B cell (primary cell): ENCODE results near the gene KRTAP12-4. TPM values are rescaled to one million over a fixed set of nuclear protein-coding genes. Genes with fewer than 3 reads are reported as not detected.

Source experiments
- ATAC-seq: fragments of 200-7000 bp; cut with Tn5 transposase; one replicate; pipeline ENCODE4 v1.10.0; 2021; ENCODE audit warnings: low read depth, mild to moderate bottlenecking, moderate number of reproducible peaks, moderate library complexity
- CTCF ChIA-PET: fragments of 350-600 bp; sonication (Branson Sonifier 250); formaldehyde crosslinking; loops from one replicate; lab custom pipeline; 2021; ENCODE audit warnings: antibody characterized with exemption, inconsistent platforms; lab: Charles Lee
- POLR2A ChIA-PET: fragments of 350-600 bp; sonication (Branson Sonifier 250); formaldehyde crosslinking; loops from one replicate; lab custom pipeline; 2021; ENCODE audit warnings: antibody characterized with exemption; lab: Charles Lee
- DNase-seq: peaks from one replicate; pipeline ENCODE4 v3.0.0; 2013
- H2AFZ ChIP-seq: 2 replicates; pipeline ENCODE4 v1.6.1; 2012; ENCODE audit warnings: mild to moderate bottlenecking, low read depth, low read length; ENCODE audit not compliant: insufficient read depth, poor library complexity, severe bottlenecking
- H3K27ac ChIP-seq, 2 donors: 1 replicate in 1 of 2; 2 replicates in 1 of 2; pipeline ENCODE4 v1.5.1; 2012 to 2013; ENCODE audit warnings: low read length in 2 of 2, mild to moderate bottlenecking in 2 of 2, moderate library complexity in 1 of 2
- H3K27me3 ChIP-seq, 4 experiments: fragments of 200-600 bp in 1 of 4; sonication (generic) in 1 of 4; replicated peaks in 1 of 4; 1 replicate in 2 of 4; 2 replicates in 2 of 4; pipeline versions ENCODE4 v1.6.1 to v1.7.0; 2013 to 2016; ENCODE audit warnings: low read length in 3 of 4, mild to moderate bottlenecking in 2 of 4, mixed read lengths in 1 of 4, moderate library complexity in 1 of 4; ENCODE audit not compliant: insufficient read depth in 4 of 4, control insufficient read depth in 3 of 4; ENCODE audit errors: control extremely low read depth in 1 of 4
- H3K36me3 ChIP-seq, 2 experiments: replicated peaks in 1 of 2; 1 replicate in 1 of 2; 2 replicates in 1 of 2; pipeline versions ENCODE4 v1.6.1 to v1.7.1; 2013; ENCODE audit warnings: low read length in 1 of 2; ENCODE audit not compliant: insufficient read depth in 2 of 2, control insufficient read depth in 1 of 2; ENCODE audit errors: control extremely low read depth in 1 of 2, extremely low read depth in 1 of 2
- H3K4me1 ChIP-seq, 2 donors: fragments of 200-600 bp in 1 of 2; sonication (generic) in 1 of 2; 1 replicate in 1 of 2; 2 replicates in 1 of 2; pipeline versions ENCODE4 v1.5.1 to v1.6.1; 2013 to 2017; ENCODE audit warnings: low read length in 2 of 2; ENCODE audit not compliant: control insufficient read depth in 2 of 2, insufficient read depth in 2 of 2
- H3K4me2 ChIP-seq: replicated peaks from 2 replicates; pipeline ENCODE3; 2012; ENCODE audit warnings: mild to moderate bottlenecking, low read depth, low read length; ENCODE audit not compliant: poor library complexity, severe bottlenecking
- H3K4me3 ChIP-seq, 5 experiments: fragments of 200-600 bp in 1 of 5; sonication (generic) in 1 of 5; 1 replicate in 3 of 5; 2 replicates in 2 of 5; pipeline versions ENCODE4 v1.5.1 to v1.7.0; 2011 to 2016; ENCODE audit warnings: low read length in 4 of 5, mild to moderate bottlenecking in 4 of 5, low read depth in 2 of 5, control low read depth in 1 of 5, moderate library complexity in 1 of 5; ENCODE audit not compliant: insufficient read depth in 1 of 5; ENCODE audit errors: control extremely low read depth in 1 of 5, extremely low read depth in 1 of 5
- H3K79me2 ChIP-seq: fragments of 200-600 bp; sonication (generic); one replicate; pipeline ENCODE4 v1.6.0; 2016; ENCODE audit warnings: low read length; ENCODE audit not compliant: control insufficient read depth, insufficient read depth
- H3K9ac ChIP-seq: fragments of 200-600 bp; sonication (generic); 2 replicates; pipeline ENCODE4 v1.6.1; 2017; ENCODE audit warnings: mild to moderate bottlenecking, low read length, moderate library complexity
- H3K9me3 ChIP-seq, 3 donors: one replicate each; pipeline versions ENCODE4 v1.6.1 to v1.7.1; 2013; ENCODE audit warnings: low read length in 2 of 3; ENCODE audit not compliant: control insufficient read depth in 2 of 3, insufficient read depth in 1 of 3; ENCODE audit errors: control extremely low read depth in 1 of 3
- H4K20me1 ChIP-seq: 2 replicates; pipeline ENCODE4 v1.6.0; 2012; ENCODE audit warnings: mild to moderate bottlenecking, low read length; ENCODE audit not compliant: insufficient read depth, control insufficient read depth, poor library complexity, severe bottlenecking
- H3K27ac Mint-ChIP-seq: one replicate; pipeline ENCODE4 v1.8.0; 2021; ENCODE audit warnings: mixed read lengths
- H3K27me3 Mint-ChIP-seq: one replicate; pipeline ENCODE4 v1.8.0; 2021; ENCODE audit warnings: mixed read lengths
- H3K4me1 Mint-ChIP-seq: one replicate; pipeline ENCODE4 v1.8.0; 2021; ENCODE audit warnings: mixed read lengths
- H3K4me3 Mint-ChIP-seq: one replicate; pipeline ENCODE4 v1.8.0; 2021; ENCODE audit warnings: mixed read lengths
- H3K9me3 Mint-ChIP-seq: one replicate; pipeline ENCODE4 v1.8.0; 2022; ENCODE audit warnings: mixed read lengths; ENCODE audit not compliant: insufficient read depth
- EZH2 ChIP-seq: IDR thresholded peaks from 2 replicates; pipeline ENCODE4 v1.6.1; 2012; ENCODE audit warnings: borderline replicate concordance, low read depth, mild to moderate bottlenecking, moderate library complexity, low read length; ENCODE audit not compliant: insufficient read depth, poor library complexity, severe bottlenecking
- WGBS: methylation state at CpG from one replicate; pipeline ENCODE4 v1.1.5; 2013; ENCODE audit warnings: missing lambda C conversion rate; ENCODE audit not compliant: insufficient coverage; 5-methylcytosine and 5-hydroxymethylcytosine counted together
- intact Hi-C: fragments of 100-400 bp; cut with micrococcal nuclease; formaldehyde crosslinking; loops from one replicate; pipeline ENCODE4 v1.10.0; 2022
- polyA plus RNA-seq: library from polyadenylated mRNA; depleted of rRNA; stranded (reverse); fragments of >200 nt; gene quantifications from 2 replicates; pipeline ENCODE4 v1.2.3, GENCODE V29; 2012
- total RNA-seq, 2 donors: library from RNA; stranded (reverse); fragments of 120-200 nt in 1 of 2; gene quantifications; 1 replicate in 1 of 2; 2 replicates in 1 of 2; pipeline versions ENCODE4 v1.2.3 to v1.2.4, GENCODE V29; 2013 to 2022
- TF ChIP-seq, protein P1 (sequence below): fragments of 200-600 bp; IDR thresholded peaks from one replicate; pipeline ENCODE4 v1.8.0; 2022; ENCODE audit warnings: antibody characterized with exemption, mild to moderate bottlenecking

The KRTAP12-4 gene
- total and polyA plus RNA-seq, 2 donors (not counting 1 experiment from before 2014, with no cell fraction given): not detected

DNA sequence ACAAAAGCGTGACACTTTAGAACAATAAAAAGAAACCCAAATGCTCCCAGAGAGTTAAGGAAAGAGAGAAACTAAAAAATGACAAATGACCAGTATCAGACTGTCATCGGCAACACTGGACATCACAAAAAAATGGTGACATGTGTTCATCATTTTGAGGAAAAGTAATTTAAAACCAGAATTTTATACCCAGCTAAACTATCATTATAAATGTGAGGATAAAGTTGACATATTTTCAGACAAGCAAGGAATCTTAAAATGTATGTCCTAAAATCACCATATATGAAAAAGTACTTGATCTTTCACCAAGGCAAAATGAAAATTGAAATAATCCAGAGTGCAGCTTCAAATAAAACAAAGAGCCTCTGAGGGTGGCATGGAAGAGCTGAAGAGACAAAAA is 9.6 kb downstream of the KRTAP12-4 start:
- TF ChIP-seq, protein P1, sequence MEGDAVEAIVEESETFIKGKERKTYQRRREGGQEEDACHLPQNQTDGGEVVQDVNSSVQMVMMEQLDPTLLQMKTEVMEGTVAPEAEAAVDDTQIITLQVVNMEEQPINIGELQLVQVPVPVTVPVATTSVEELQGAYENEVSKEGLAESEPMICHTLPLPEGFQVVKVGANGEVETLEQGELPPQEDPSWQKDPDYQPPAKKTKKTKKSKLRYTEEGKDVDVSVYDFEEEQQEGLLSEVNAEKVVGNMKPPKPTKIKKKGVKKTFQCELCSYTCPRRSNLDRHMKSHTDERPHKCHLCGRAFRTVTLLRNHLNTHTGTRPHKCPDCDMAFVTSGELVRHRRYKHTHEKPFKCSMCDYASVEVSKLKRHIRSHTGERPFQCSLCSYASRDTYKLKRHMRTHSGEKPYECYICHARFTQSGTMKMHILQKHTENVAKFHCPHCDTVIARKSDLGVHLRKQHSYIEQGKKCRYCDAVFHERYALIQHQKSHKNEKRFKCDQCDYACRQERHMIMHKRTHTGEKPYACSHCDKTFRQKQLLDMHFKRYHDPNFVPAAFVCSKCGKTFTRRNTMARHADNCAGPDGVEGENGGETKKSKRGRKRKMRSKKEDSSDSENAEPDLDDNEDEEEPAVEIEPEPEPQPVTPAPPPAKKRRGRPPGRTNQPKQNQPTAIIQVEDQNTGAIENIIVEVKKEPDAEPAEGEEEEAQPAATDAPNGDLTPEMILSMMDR: no peak
- TF ChIP-seq EZH2: no peak
- WGBS: no CpG with 5 or more reads among the region's 2 CpGs
- Mint-ChIP-seq H3K27ac (no peak overlapping the region), H3K4me3 (no peak overlapping the region), H3K27me3 (peaks cover 13% of the 10 kb centered on the region), H3K4me1 (no peaks in the 10 kb centered on the region), H3K9me3 (peaks cover 10% of the 10 kb centered on the region)
- no peaks in the 10 kb centered on the region for H3K4me1 ChIP-seq
- DNase-seq (no peak), ATAC-seq (no peak)
- peaks cover 0 to 11% (median 1%) of the 10 kb centered on the region in 4 experiments for H3K27me3 ChIP-seq
- H3K4me3 ChIP-seq: no peak overlapping the region
- H2AFZ ChIP-seq: no peak overlapping the region
- H3K27ac ChIP-seq: no peak overlapping the region
- H3K36me3 ChIP-seq: no peaks in the 10 kb centered on the region
- CTCF ChIA-PET: no interaction called here
- no peak overlapping the region for H3K9ac ChIP-seq
- H3K9me3 ChIP-seq: peaks cover 0 to 23% (median 12%) of the 10 kb centered on the region in 3 donors
- intact Hi-C loops: no loop called here
- H3K79me2 ChIP-seq: no peaks in the 10 kb centered on the region
- no peaks in the 10 kb centered on the region for H4K20me1 ChIP-seq
- no peak overlapping the region for H3K4me2 ChIP-seq
- POLR2A ChIA-PET: no interaction called here

DNA sequence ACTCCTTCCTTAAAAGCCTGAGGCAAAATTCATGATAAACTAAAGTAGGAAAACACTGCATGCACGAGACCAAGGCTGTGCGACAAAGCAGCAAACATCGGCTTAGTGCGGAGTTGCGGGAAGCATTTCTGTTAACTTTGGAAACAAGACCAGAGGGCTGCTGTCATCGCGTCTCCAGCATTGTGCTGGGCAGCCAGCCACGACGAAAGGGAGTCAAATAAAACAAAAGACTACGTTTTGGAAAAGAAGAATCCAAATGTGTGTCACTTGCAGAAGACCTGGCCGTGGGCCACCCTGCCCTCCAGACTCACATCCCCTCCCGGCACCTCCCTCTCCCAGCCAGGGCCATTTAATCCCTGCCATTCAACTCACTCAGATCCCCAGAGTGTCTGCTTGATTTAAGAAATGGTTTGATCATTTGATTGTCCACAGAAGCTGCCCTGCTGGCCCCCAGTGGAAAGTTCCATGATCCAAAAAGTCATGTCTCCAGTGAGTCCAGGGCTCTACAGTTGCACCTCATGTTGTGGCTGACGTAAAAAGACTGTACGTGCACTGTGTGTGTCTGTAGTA is 10.6 kb downstream of the KRTAP12-4 start:
- POLR2A ChIA-PET: no interaction called here
- H3K27ac Mint-ChIP-seq: no peak overlapping the region

More for the DNA sequence above, 10.6 kb downstream of the KRTAP12-4 start:
- 92% methylated on average over 9 of the region's 14 CpGs for WGBS
- TF ChIP-seq EZH2: no peak
- TF ChIP-seq, protein P1: no peak
- Mint-ChIP-seq H3K4me1 (no peaks in the 10 kb centered on the region), H3K27me3 (peaks cover 18% of the 10 kb centered on the region), H3K9me3 (peaks cover 11% of the 10 kb centered on the region), H3K4me3 (no peak overlapping the region)
- CTCF ChIA-PET: no interaction called here
- H3K27me3 ChIP-seq: peaks cover 0 to 18% (median 1%) of the 10 kb centered on the region in 4 experiments
- DNase-seq (no peak), ATAC-seq (no peak)
- H2AFZ ChIP-seq: no peak overlapping the region
- H3K79me2 ChIP-seq: no peaks in the 10 kb centered on the region
- no peaks in the 10 kb centered on the region for H3K36me3 ChIP-seq
- H3K4me1 ChIP-seq: no peaks in the 10 kb centered on the region
- no peak overlapping the region for H3K4me2 ChIP-seq
- H4K20me1 ChIP-seq: no peaks in the 10 kb centered on the region
- peaks cover 0 to 32% (median 12%) of the 10 kb centered on the region in 3 donors for H3K9me3 ChIP-seq
- no peak overlapping the region for H3K4me3 ChIP-seq
- H3K9ac ChIP-seq: no peak overlapping the region
- intact Hi-C loops: no loop called here
- H3K27ac ChIP-seq: no peak overlapping the region
